Smooth muscle cell (in vitro differentiated cells): ENCODE measurements around the gene MRPS17. TPM values are rescaled to one million over a fixed set of nuclear protein-coding genes. Genes with fewer than 3 reads are reported as not detected.

Experiments used
- DNase-seq: peaks from one replicate; lab custom pipeline; 2025; ENCODE audit not compliant: unreplicated experiment; lab: John Stamatoyannopoulos, UW
- H2AFZ ChIP-seq: fragments of 200-600 bp; sonication (generic); 2 replicates; pipeline ENCODE4 v1.6.0; 2016; ENCODE audit warnings: antibody characterized with exemption, low read depth, mild to moderate bottlenecking
- H3F3A ChIP-seq: fragments of 200-600 bp; sonication (generic); 2 replicates; pipeline ENCODE4 v1.6.0; 2017; ENCODE audit warnings: antibody characterized with exemption, low read depth
- H3K27ac ChIP-seq: fragments of 200-600 bp; sonication (generic); 2 replicates; pipeline ENCODE4 v1.5.1; 2016; ENCODE audit warnings: low read depth, mild to moderate bottlenecking
- H3K27me3 ChIP-seq: fragments of 200-600 bp; sonication (generic); 2 replicates; pipeline ENCODE4 v1.6.1; 2016; ENCODE audit warnings: low read depth, mild to moderate bottlenecking
- H3K36me3 ChIP-seq: fragments of 200-600 bp; sonication (generic); 2 replicates; pipeline ENCODE4 v1.5.1; 2016; ENCODE audit warnings: low read depth
- H3K4me1 ChIP-seq: fragments of 200-600 bp; sonication (generic); 2 replicates; pipeline ENCODE4 v1.5.1; 2016; ENCODE audit warnings: low read depth
- H3K4me2 ChIP-seq: fragments of 200-600 bp; sonication (generic); 2 replicates; pipeline ENCODE4 v1.6.0; 2016; ENCODE audit warnings: mild to moderate bottlenecking
- H3K4me3 ChIP-seq: fragments of 200-600 bp; sonication (generic); 2 replicates; pipeline ENCODE4 v1.5.1; 2016; ENCODE audit warnings: mild to moderate bottlenecking
- H3K79me2 ChIP-seq: fragments of 200-600 bp; sonication (generic); 2 replicates; pipeline ENCODE4 v1.6.0; 2016; ENCODE audit warnings: low read depth, mild to moderate bottlenecking
- H3K9ac ChIP-seq: fragments of 200-600 bp; sonication (generic); 2 replicates; pipeline ENCODE4 v1.6.0; 2016; ENCODE audit warnings: low read depth
- H3K9me3 ChIP-seq: fragments of 200-600 bp; sonication (generic); replicated peaks from 2 replicates; pipeline ENCODE4 v1.5.1; 2016; ENCODE audit warnings: low read depth
- H4K20me1 ChIP-seq: fragments of 200-600 bp; sonication (generic); 2 replicates; pipeline ENCODE4 v1.6.0; 2016; ENCODE audit warnings: low read depth
- CTCF ChIP-seq: fragments of 200-600 bp; sonication (generic); IDR thresholded peaks from 2 replicates; pipeline ENCODE4 v1.5.1; 2017; ENCODE audit warnings: borderline replicate concordance, mild to moderate bottlenecking, antibody characterized with exemption; ENCODE audit not compliant: insufficient read depth, poor library complexity, severe bottlenecking
- WGBS: methylation state at CpG from one replicate; pipeline ENCODE4 v1.1.7; 2016; ENCODE audit warnings: low lambda C conversion rate; 5-methylcytosine and 5-hydroxymethylcytosine counted together
- polyA plus RNA-seq: library from polyadenylated mRNA; unstranded; fragments of >200 nt; fragmentation: Nextera tagmentation; extraction: Ambion mirVana; gene quantifications from 2 replicates; pipeline ENCODE4 v1.2.1, GENCODE V29; 2016
- total RNA-seq: library from RNA; depleted of rRNA; stranded (reverse); fragments of >200 nt; gene quantifications from 2 replicates; pipeline ENCODE4 v1.2.3, GENCODE V29; 2014

The MRPS17 gene
- total and polyA plus RNA-seq, 2 experiments from 2014 or later, result 7.5 to 17.6 TPM

- no peaks in the 10 kb centered on the region for H3F3A ChIP-seq
- no peaks in the 10 kb centered on the region for H3K36me3 ChIP-seq
- peaks cover 4% of the 10 kb centered on the region for H3K4me1 ChIP-seq
- peak overlapping the region; percentile 91 for H2AFZ ChIP-seq
- WGBS, result 4% methylated on average over 14 of the region's 14 CpGs
- no peak for DNase-seq
- H3K27ac ChIP-seq, result peak overlapping the region; percentile 71
- peaks cover 40% of the 10 kb centered on the region for H3K79me2 ChIP-seq
- H3K27me3 ChIP-seq, result no peaks in the 10 kb centered on the region
- peak overlapping the region; percentile 70 for H3K4me3 ChIP-seq
- peaks cover 25% of the 10 kb centered on the region for H4K20me1 ChIP-seq
- TF ChIP-seq CTCF, result no peak
- peak overlapping the region; percentile 67 for H3K9ac ChIP-seq
- H3K9me3 ChIP-seq, result no peaks in the 10 kb centered on the region
- H3K4me2 ChIP-seq, result peak overlapping the region; percentile 87
These were observed 13.4 kb downstream of the MRPS17 start for GRCh38 chr7:55965100-55965470.

GRCh38 chr7:55965805-55966421 is 14.2 kb downstream of the MRPS17 start:
- Histone ChIP-seq H2AFZ (no peak overlapping the region), H3K27me3 (no peaks in the 10 kb centered on the region), H3K4me3 (peak overlapping the region; percentile 70), H3F3A (no peaks in the 10 kb centered on the region), H3K4me1 (peaks cover 4% of the 10 kb centered on the region), H3K9me3 (no peaks in the 10 kb centered on the region), H4K20me1 (peaks cover 34% of the 10 kb centered on the region), H3K9ac (peak overlapping the region; percentile 1), H3K79me2 (peaks cover 47% of the 10 kb centered on the region), H3K36me3 (no peaks in the 10 kb centered on the region), H3K27ac (peak overlapping the region; percentile 71), H3K4me2 (peak overlapping the region; percentile 87)
- no peak for DNase-seq
- TF ChIP-seq CTCF, result no peak
- 64% methylated on average over 13 of the region's 13 CpGs for WGBS

- peaks cover 56% of the 10 kb centered on the region for H3K79me2 ChIP-seq
- H3K36me3 ChIP-seq, result no peaks in the 10 kb centered on the region
- H4K20me1 ChIP-seq, result peaks cover 43% of the 10 kb centered on the region
- no peaks in the 10 kb centered on the region for H3K9me3 ChIP-seq
- H3K4me1 ChIP-seq, result peaks cover 4% of the 10 kb centered on the region
- no peak overlapping the region for H2AFZ ChIP-seq
- no peak overlapping the region for H3K27ac ChIP-seq
- H3K4me2 ChIP-seq, result no peak overlapping the region
- H3K4me3 ChIP-seq, result no peak overlapping the region
- DNase-seq, result no peak
- no peaks in the 10 kb centered on the region for H3K27me3 ChIP-seq
- no peaks in the 10 kb centered on the region for H3F3A ChIP-seq
- H3K9ac ChIP-seq, result no peak overlapping the region
- WGBS, result 87% methylated on average over 6 of the region's 6 CpGs
- no peak for TF ChIP-seq CTCF
These were observed 15.2 kb downstream of the MRPS17 start for GRCh38 chr7:55966851-55967250.

- Histone ChIP-seq H3K27ac (no peak overlapping the region), H3K4me2 (no peak overlapping the region), H3K4me1 (peaks cover 4% of the 10 kb centered on the region), H3K9me3 (no peaks in the 10 kb centered on the region), H3K9ac (no peak overlapping the region), H4K20me1 (peaks cover 69% of the 10 kb centered on the region), H3K27me3 (no peaks in the 10 kb centered on the region), H2AFZ (no peak overlapping the region), H3K4me3 (no peak overlapping the region), H3F3A (no peaks in the 10 kb centered on the region), H3K36me3 (no peaks in the 10 kb centered on the region), H3K79me2 (peaks cover 72% of the 10 kb centered on the region)
- DNase-seq, result no peak
- 91% methylated on average over 11 of the region's 11 CpGs for WGBS
- TF ChIP-seq CTCF, result no peak
These were observed 17.7 kb downstream of the MRPS17 start for GRCh38 chr7:55969391-55969790.
